Raji (cell line): ENCODE measurements around the gene FXR1.
A peak's percentile ranks its signal among the peaks of the same experiment; 100 is the strongest.

ENCODE experiments used
- POLR2A ChIP-seq: IDR thresholded peaks from 2 replicates; pipeline ENCODE4 v1.6.1; 2011; ENCODE audit warnings: low read depth, low read length, control low read depth; ENCODE audit not compliant: insufficient read depth

Gene FXR1

GRCh38 chr3:180912304-180913296 is at the start of gene FXR1:
TSS of gene FXR1 (plus strand) at chr3:180912670. CDS start at chr3:180912686, 16 bp downstream.
- TF ChIP-seq POLR2A: peak; percentile 85

- no peak for TF ChIP-seq POLR2A
Measured at GRCh38 chr3:180870008-180870699, 42.3 kb upstream of the FXR1 start.

GRCh38 chr3:180871901-180872300 is 40.6 kb upstream of the FXR1 start:
- TF ChIP-seq POLR2A: no peak

GRCh38 chr3:180875124-180875698 is 37.3 kb upstream of the FXR1 start:
- TF ChIP-seq POLR2A: no peak

GRCh38 chr3:180881065-180881801 is 31.2 kb upstream of the FXR1 start:
- TF ChIP-seq POLR2A: no peak

GRCh38 chr3:180882115-180882514 is 30.4 kb upstream of the FXR1 start:
- TF ChIP-seq POLR2A: no peak

- TF ChIP-seq POLR2A: no peak
Measured at GRCh38 chr3:180888992-180889560, 23.4 kb upstream of the FXR1 start.

- no peak for TF ChIP-seq POLR2A
Measured at GRCh38 chr3:180898572-180898971, 13.9 kb upstream of the FXR1 start.

GRCh38 chr3:180909369-180910127 is 2.9 kb upstream of the FXR1 start:
- TF ChIP-seq POLR2A: no peak

- TF ChIP-seq POLR2A: no peak
Measured at GRCh38 chr3:180910823-180911222, 1.6 kb upstream of the FXR1 start.

- no peak for TF ChIP-seq POLR2A
Measured at GRCh38 chr3:180911876-180912303, 580 bp upstream of the FXR1 start.

GRCh38 chr3:180913581-180914404 is 1.3 kb downstream of the FXR1 start:
- no peak for TF ChIP-seq POLR2A

- TF ChIP-seq POLR2A: no peak
Measured at GRCh38 chr3:180918542-180918941, 6.1 kb downstream of the FXR1 start.
